Erythroblast (primary cell): ENCODE measurements around the gene STXBP1.

ENCODE experiments used
- GATA1 ChIP-seq: IDR thresholded peaks from 2 replicates; pipeline ENCODE4 v1.6.1; 2011; ENCODE audit warnings: low read depth, mild to moderate bottlenecking, control low read depth, low read length, moderate library complexity
- POLR2A ChIP-seq: IDR thresholded peaks from 2 replicates; pipeline ENCODE4 v1.6.1; 2011; ENCODE audit warnings: mild to moderate bottlenecking, low read length

- TF ChIP-seq POLR2A (no peak), GATA1 (no peak)
Measured at GRCh38 chr9:127634021-127634420, 21.9 kb downstream of the STXBP1 start.
